PFSK-1 (cell line): ENCODE measurements around the gene OAT.

Source experiments
- FOXP2 ChIP-seq: optimal IDR thresholded peaks from 2 replicates; pipeline ENCODE3; 2011; ENCODE audit warnings: borderline replicate concordance, control low read depth, inconsistent platforms; ENCODE audit not compliant: insufficient read depth; ENCODE audit errors: extremely low read length, extremely low read depth
- POLR2AphosphoS5 ChIP-seq: IDR thresholded peaks from 2 replicates; pipeline ENCODE4 v1.6.1; 2012; ENCODE audit warnings: low read depth, mild to moderate bottlenecking, control low read depth, low read length, moderate library complexity
- REST ChIP-seq, 2 experiments: IDR thresholded peaks; 2 replicates each; pipeline versions ENCODE4 v1.6.1 to v1.8.0; 2011 to 2012; ENCODE audit warnings: low read depth in 2 of 2, low read length in 2 of 2, control low read depth in 1 of 2, inconsistent platforms in 1 of 2, mild to moderate bottlenecking in 1 of 2, moderate library complexity in 1 of 2; ENCODE audit not compliant: insufficient read depth in 1 of 2
- SIN3A ChIP-seq: IDR thresholded peaks from 2 replicates; pipeline ENCODE4 v1.6.1; 2012; ENCODE audit warnings: mild to moderate bottlenecking, low read length, moderate library complexity, borderline replicate concordance; ENCODE audit not compliant: insufficient read depth
- TAF1 ChIP-seq: IDR thresholded peaks from 2 replicates; pipeline ENCODE4 v1.6.1; 2012; ENCODE audit warnings: low read length, control low read depth, borderline replicate concordance; ENCODE audit not compliant: insufficient read depth

OAT gene

GRCh38 chr10:124447751-124448466 lies 29.2 kb upstream of the OAT start:
- TF ChIP-seq FOXP2 (no peak), SIN3A (no peak), POLR2AphosphoS5 (no peak), TAF1 (no peak), REST (IDR thresholded peaks at IDR 0.05; ENCODE audit: insufficient read depth in 1 of 2, low read depth in 2 of 2, low read length in 2 of 2) (no peak)

- no peak for TF ChIP-seq POLR2AphosphoS5
- TF ChIP-seq REST (IDR thresholded peaks at IDR 0.05; ENCODE audit: insufficient read depth in 1 of 2, low read depth in 2 of 2, low read length in 2 of 2) = no peak
- no peak for TF ChIP-seq SIN3A
- no peak for TF ChIP-seq TAF1
- TF ChIP-seq FOXP2 = no peak
Measured at GRCh38 chr10:124446830-124447750, 28.4 kb upstream of the OAT start.

- TF ChIP-seq FOXP2 = no peak
- TF ChIP-seq TAF1 = no peak
- no peak for TF ChIP-seq REST (IDR thresholded peaks at IDR 0.05; ENCODE audit: insufficient read depth in 1 of 2, low read depth in 2 of 2, low read length in 2 of 2)
- TF ChIP-seq POLR2AphosphoS5 = no peak
- TF ChIP-seq SIN3A = no peak
Measured at GRCh38 chr10:124436191-124436638, 17.5 kb upstream of the OAT start.

GRCh38 chr10:124433461-124433860 lies 14.7 kb upstream of the OAT start:
- TF ChIP-seq POLR2AphosphoS5 (no peak), FOXP2 (no peak), TAF1 (no peak), SIN3A (no peak), REST (IDR thresholded peaks at IDR 0.05; ENCODE audit: insufficient read depth in 1 of 2, low read depth in 2 of 2, low read length in 2 of 2) (no peak)
